Ovary (tissue), 3 donors: ENCODE results near the gene FAM184B.

ENCODE experiments used
- CTCF ChIP-seq, 3 donors: fragments of 450-650 bp in 2 of 3; fragments of 200-600 bp in 1 of 3; IDR thresholded peaks; one replicate each; pipeline versions ENCODE4 v1.5.1 to v1.8.0; 2016 to 2022; ENCODE audit warnings: antibody characterized with exemption in 3 of 3, mild to moderate bottlenecking in 1 of 3
- EP300 ChIP-seq: sonication (generic); formaldehyde crosslinking; IDR thresholded peaks from one replicate; pipeline ENCODE4 v1.6.1; 2017; ENCODE audit warnings: antibody characterized with exemption
- POLR2A ChIP-seq: fragments of 450-650 bp; IDR thresholded peaks from one replicate; pipeline ENCODE4 v1.6.1; 2017; ENCODE audit warnings: antibody characterized with exemption, mild to moderate bottlenecking, moderate library complexity
- donor health status: DM: no; HTN: no; CAD: no.

- TF ChIP-seq POLR2A (no peak), CTCF (IDR thresholded peaks at IDR 0.05) (no peak), EP300 (no peak)
These were observed 167.5 kb downstream of the FAM184B start for GRCh38 chr4:17613761-17614415.
